HepG2 (cell line): Measurements from ENCODE around the gene PPP1R12B. TPM values are rescaled to one million over a fixed set of nuclear protein-coding genes. Genes with fewer than 3 reads are reported as not detected.

Source experiments
- NR3C1 ChIP-seq: sonication (generic); formaldehyde crosslinking; IDR thresholded peaks from 2 replicates; pipeline ENCODE4 v1.4.0; 2020; ENCODE audit warnings: missing genetic modification reagents
- RFX1 ChIP-seq: fragments of 450-650 bp; IDR thresholded peaks from 2 replicates; pipeline ENCODE4 v1.6.1; 2017
- RFX3 ChIP-seq: IDR thresholded peaks from 2 replicates; pipeline ENCODE4 v1.6.1; 2016; ENCODE audit warnings: missing biosample characterization, missing genetic modification reagents
- SYNCRIP ChIP-seq: fragments of 200-400 bp; formaldehyde crosslinking; IDR thresholded peaks from 2 replicates; pipeline ENCODE4 v1.6.1; 2018; ENCODE audit warnings: mild to moderate bottlenecking, low read depth, low read length; ENCODE audit not compliant: insufficient read depth
- ZFP82 ChIP-seq: sonication (generic); formaldehyde crosslinking; IDR thresholded peaks from 2 replicates; pipeline ENCODE4 v1.5.1; 2020; ENCODE audit warnings: mild to moderate bottlenecking, missing genetic modification reagents, borderline replicate concordance
- ZFYVE20 ChIP-seq: sonication (generic); formaldehyde crosslinking; IDR thresholded peaks from 2 replicates; pipeline ENCODE4 v1.8.0; 2023; ENCODE audit warnings: low read depth, mild to moderate bottlenecking, moderate library complexity, missing genetic modification reagents, borderline replicate concordance
- ZMAT3 ChIP-seq: sonication (generic); formaldehyde crosslinking; conservative IDR thresholded peaks from 2 replicates; pipeline ENCODE4 v1.7.0; 2021; ENCODE audit warnings: missing genetic modification reagents
- ZMYM3 ChIP-seq: sonication (generic); formaldehyde crosslinking; IDR thresholded peaks from 2 replicates; pipeline ENCODE4 v1.5.1; 2020; ENCODE audit warnings: mild to moderate bottlenecking, missing genetic modification reagents
- ZNF10 ChIP-seq: sonication (generic); formaldehyde crosslinking; IDR thresholded peaks from 2 replicates; pipeline ENCODE4 v1.4.0; 2020; ENCODE audit warnings: mild to moderate bottlenecking, low read depth, missing genetic modification reagents, borderline replicate concordance
- ZNF12 ChIP-seq: sonication (generic); formaldehyde crosslinking; IDR thresholded peaks from 2 replicates; pipeline ENCODE4 v1.5.0; 2020; ENCODE audit warnings: missing genetic modification reagents
- ZNF276 ChIP-seq: sonication (generic); formaldehyde crosslinking; IDR thresholded peaks from 2 replicates; pipeline ENCODE4 v1.4.0; 2020; ENCODE audit warnings: mild to moderate bottlenecking, low read depth, missing genetic modification reagents
- ZNF547 ChIP-seq: sonication (generic); formaldehyde crosslinking; IDR thresholded peaks from 2 replicates; pipeline ENCODE4 v1.5.1; 2020; ENCODE audit warnings: mild to moderate bottlenecking, missing genetic modification reagents
- ZNF556 ChIP-seq: sonication (generic); formaldehyde crosslinking; IDR thresholded peaks from 2 replicates; pipeline ENCODE4 v1.4.0; 2020; ENCODE audit warnings: mild to moderate bottlenecking, missing genetic modification reagents, borderline replicate concordance
- ZNF616 ChIP-seq: sonication (generic); formaldehyde crosslinking; IDR thresholded peaks from 2 replicates; pipeline ENCODE4 v1.5.0; 2020; ENCODE audit warnings: low read depth, mild to moderate bottlenecking, missing genetic modification reagents
- ZNF704 ChIP-seq: sonication (generic); formaldehyde crosslinking; IDR thresholded peaks from 2 replicates; pipeline ENCODE4 v1.8.1; 2023; ENCODE audit warnings: mild to moderate bottlenecking, inconsistent platforms, moderate library complexity, missing genetic modification reagents, borderline replicate concordance
- ZSCAN29 ChIP-seq: sonication (generic); formaldehyde crosslinking; conservative IDR thresholded peaks from 2 replicates; pipeline ENCODE4 v1.4.0; 2020; ENCODE audit warnings: mild to moderate bottlenecking, missing genetic modification reagents
- polyA plus RNA-seq, 8 experiments: library from polyadenylated mRNA; depleted of rRNA in 3 of 8; stranded (reverse) in 7 of 8; unstranded in 1 of 8; fragments of >200 nt; fragmentation: Illumina TruSeq in 4 of 8; extraction: Trizol in 4 of 8; gene quantifications; 2 replicates each; pipeline versions ENCODE4 v1.2.1 to v1.2.3, GENCODE V29; 2011 to 2016; ENCODE audit warnings: low read depth in 4 of 8, missing spikeins in 1 of 8, mixed read lengths in 1 of 8; ENCODE audit not compliant: insufficient read depth in 1 of 8
- total RNA-seq, 5 experiments: library from RNA; depleted of rRNA; stranded (reverse); fragments of >200 nt; fragmentation: Illumina TruSeq; extraction: Trizol; gene quantifications; 2 replicates each; pipeline ENCODE4 v1.2.3, GENCODE V29; 2016; ENCODE audit warnings: low read depth in 1 of 5
- TF ChIP-seq, protein P1 (sequence below): sonication (generic); formaldehyde crosslinking; IDR thresholded peaks from 2 replicates; pipeline ENCODE4 v1.4.0; 2020; ENCODE audit warnings: missing genetic modification reagents
- TF ChIP-seq, protein P2 (sequence below): sonication (generic); formaldehyde crosslinking; IDR thresholded peaks from 2 replicates; pipeline ENCODE4 v1.4.0; 2020; ENCODE audit warnings: mild to moderate bottlenecking, low read depth, missing genetic modification reagents

The PPP1R12B gene
- total and polyA plus RNA-seq, 2 of the 13 experiments (the other 11 are each of a cell fraction or from before 2014, with no cell fraction given) = 12.0 to 13.6 TPM

DNA sequence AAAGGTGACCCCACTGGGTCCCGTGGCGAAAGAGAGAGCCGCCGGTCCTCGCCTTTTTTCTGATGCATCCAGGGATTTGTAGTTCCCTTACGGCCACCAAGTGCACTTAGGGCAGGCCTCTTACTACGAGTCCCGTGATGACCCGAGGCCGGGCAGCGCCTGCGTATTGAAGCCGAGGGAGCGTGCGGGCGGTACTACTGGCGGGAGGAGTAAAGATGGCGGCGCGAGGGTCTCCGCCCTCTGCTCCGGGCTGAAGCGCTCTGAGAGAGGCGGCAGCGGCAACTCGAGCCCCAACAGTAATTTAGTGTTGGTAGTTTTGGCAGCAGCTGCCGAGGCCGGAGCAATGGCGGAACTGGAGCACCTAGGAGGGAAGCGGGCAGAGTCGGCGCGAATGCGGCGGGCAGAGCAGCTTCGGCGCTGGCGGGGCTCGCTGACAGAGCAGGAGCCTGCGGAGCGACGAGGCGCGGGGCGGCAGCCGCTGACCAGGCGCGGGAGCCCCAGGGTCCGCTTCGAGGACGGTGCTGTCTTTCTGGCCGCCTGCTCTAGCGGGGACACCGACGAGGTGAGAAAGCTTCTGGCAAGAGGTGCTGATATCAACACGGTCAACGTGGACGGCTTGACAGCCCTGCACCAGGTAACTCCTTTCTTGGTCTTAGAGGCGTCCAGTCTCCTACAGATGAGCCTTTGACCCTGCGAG is at the start of gene PPP1R12B (continued):
- TF ChIP-seq, protein P1, sequence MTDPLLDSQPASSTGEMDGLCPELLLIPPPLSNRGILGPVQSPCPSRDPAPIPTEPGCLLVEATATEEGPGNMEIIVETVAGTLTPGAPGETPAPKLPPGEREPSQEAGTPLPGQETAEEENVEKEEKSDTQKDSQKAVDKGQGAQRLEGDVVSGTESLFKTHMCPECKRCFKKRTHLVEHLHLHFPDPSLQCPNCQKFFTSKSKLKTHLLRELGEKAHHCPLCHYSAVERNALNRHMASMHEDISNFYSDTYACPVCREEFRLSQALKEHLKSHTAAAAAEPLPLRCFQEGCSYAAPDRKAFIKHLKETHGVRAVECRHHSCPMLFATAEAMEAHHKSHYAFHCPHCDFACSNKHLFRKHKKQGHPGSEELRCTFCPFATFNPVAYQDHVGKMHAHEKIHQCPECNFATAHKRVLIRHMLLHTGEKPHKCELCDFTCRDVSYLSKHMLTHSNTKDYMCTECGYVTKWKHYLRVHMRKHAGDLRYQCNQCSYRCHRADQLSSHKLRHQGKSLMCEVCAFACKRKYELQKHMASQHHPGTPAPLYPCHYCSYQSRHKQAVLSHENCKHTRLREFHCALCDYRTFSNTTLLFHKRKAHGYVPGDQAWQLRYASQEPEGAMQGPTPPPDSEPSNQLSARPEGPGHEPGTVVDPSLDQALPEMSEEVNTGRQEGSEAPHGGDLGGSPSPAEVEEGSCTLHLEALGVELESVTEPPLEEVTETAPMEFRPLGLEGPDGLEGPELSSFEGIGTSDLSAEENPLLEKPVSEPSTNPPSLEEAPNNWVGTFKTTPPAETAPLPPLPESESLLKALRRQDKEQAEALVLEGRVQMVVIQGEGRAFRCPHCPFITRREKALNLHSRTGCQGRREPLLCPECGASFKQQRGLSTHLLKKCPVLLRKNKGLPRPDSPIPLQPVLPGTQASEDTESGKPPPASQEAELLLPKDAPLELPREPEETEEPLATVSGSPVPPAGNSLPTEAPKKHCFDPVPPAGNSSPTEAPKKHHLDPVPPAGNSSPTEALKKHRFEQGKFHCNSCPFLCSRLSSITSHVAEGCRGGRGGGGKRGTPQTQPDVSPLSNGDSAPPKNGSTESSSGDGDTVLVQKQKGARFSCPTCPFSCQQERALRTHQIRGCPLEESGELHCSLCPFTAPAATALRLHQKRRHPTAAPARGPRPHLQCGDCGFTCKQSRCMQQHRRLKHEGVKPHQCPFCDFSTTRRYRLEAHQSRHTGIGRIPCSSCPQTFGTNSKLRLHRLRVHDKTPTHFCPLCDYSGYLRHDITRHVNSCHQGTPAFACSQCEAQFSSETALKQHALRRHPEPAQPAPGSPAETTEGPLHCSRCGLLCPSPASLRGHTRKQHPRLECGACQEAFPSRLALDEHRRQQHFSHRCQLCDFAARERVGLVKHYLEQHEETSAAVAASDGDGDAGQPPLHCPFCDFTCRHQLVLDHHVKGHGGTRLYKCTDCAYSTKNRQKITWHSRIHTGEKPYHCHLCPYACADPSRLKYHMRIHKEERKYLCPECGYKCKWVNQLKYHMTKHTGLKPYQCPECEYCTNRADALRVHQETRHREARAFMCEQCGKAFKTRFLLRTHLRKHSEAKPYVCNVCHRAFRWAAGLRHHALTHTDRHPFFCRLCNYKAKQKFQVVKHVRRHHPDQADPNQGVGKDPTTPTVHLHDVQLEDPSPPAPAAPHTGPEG = no peak; the same call in 1 of the 2 replicates
- TF ChIP-seq ZNF704 (CRISPR knock-in tag) (peak; percentile 80; the same call in 1 of the 2 replicates), SYNCRIP (no peak), ZMAT3 (CRISPR knock-in tag) (0 out of 2 replicates have a peak, but pooled peaks have one; percentile 33), ZNF547 (peak; percentile 94), RFX3 (CRISPR knock-in tag) (no peak), ZNF616 (CRISPR knock-in tag) (no peak), ZNF10 (no peak), ZFP82 (CRISPR knock-in tag) (0 out of 2 replicates have a peak, but pooled peaks have one; percentile 67), RFX1 (no peak), NR3C1 (CRISPR knock-in tag) (no peak), ZNF556 (CRISPR knock-in tag) (no peak), ZFYVE20 (no peak), ZSCAN29 (CRISPR knock-in tag) (peak; percentile 72; the same call in 1 of the 2 replicates), ZNF12 (CRISPR knock-in tag) (no peak), ZMYM3 (CRISPR knock-in tag) (no peak), ZNF276 (CRISPR knock-in tag) (peak; percentile 89; the same call in 1 of the 2 replicates)
- TF ChIP-seq, protein P2, sequence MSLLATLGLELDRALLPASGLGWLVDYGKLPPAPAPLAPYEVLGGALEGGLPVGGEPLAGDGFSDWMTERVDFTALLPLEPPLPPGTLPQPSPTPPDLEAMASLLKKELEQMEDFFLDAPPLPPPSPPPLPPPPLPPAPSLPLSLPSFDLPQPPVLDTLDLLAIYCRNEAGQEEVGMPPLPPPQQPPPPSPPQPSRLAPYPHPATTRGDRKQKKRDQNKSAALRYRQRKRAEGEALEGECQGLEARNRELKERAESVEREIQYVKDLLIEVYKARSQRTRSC = no peak
